ENCODE measurements around the gene RASSF4. TPM values are rescaled to one million over a fixed set of nuclear protein-coding genes. Genes with fewer than 3 reads are reported as not detected.

Gene RASSF4
- polyA plus RNA-seq, 4 donors: 16.1 to 136 (median 51.8) TPM

GRCh38 chr10:44994752-44995530 lies 35.3 kb downstream of the RASSF4 start:
- Histone ChIP-seq H3K9me3 (ENCODE audit: control insufficient read depth in 2 of 2, insufficient read depth in 1 of 2, low read depth in 1 of 2, low read length in 1 of 2) (no peaks in the 10 kb centered on the region), H3K4me1 (ENCODE audit: control insufficient read depth in 3 of 3, insufficient read depth in 2 of 3, low read depth in 1 of 3, low read length in 2 of 3) (peaks cover 0 to 21% (median 10%) of the 10 kb centered on the region in 3 donors), H3K27me3 (ENCODE audit: control insufficient read depth in 3 of 3, insufficient read depth in 3 of 3, low read length in 3 of 3) (no peaks in the 10 kb centered on the region), H3K27ac (ENCODE audit: low read depth in 1 of 3, low read length in 2 of 3) (peak overlapping the region in 1 of 3 donors; percentile 39), H3K4me3 (ENCODE audit: low read depth in 1 of 3, low read length in 3 of 3) (no peak overlapping the region), H3K36me3 (ENCODE audit: control insufficient read depth in 3 of 3, insufficient read depth in 2 of 3, low read depth in 1 of 3, low read length in 3 of 3) (peaks cover 0 to 39% (median 14%) of the 10 kb centered on the region in 3 donors)
- WGBS, 3 donors: 78 to 83% (median 79%) methylated on average over 9 of the region's 9 CpGs
- DNase-seq (no peak), FAIRE-seq (no peak)

GRCh38 chr10:44995581-44995913 lies 35.9 kb downstream of the RASSF4 start:
- no peaks in the 10 kb centered on the region for H3K9me3 ChIP-seq (ENCODE audit: control insufficient read depth in 2 of 2, insufficient read depth in 1 of 2, low read depth in 1 of 2, low read length in 1 of 2)
- no peak for DNase-seq
- peak overlapping the region in 2 of 3 donors; percentile 54 to 89 for H3K27ac ChIP-seq (ENCODE audit: low read depth in 1 of 3, low read length in 2 of 3)
- H3K4me3 ChIP-seq (ENCODE audit: low read depth in 1 of 3, low read length in 3 of 3): no peak overlapping the region
- H3K4me1 ChIP-seq (ENCODE audit: control insufficient read depth in 3 of 3, insufficient read depth in 2 of 3, low read depth in 1 of 3, low read length in 2 of 3): peaks cover 0 to 19% (median 10%) of the 10 kb centered on the region in 3 donors
- H3K27me3 ChIP-seq (ENCODE audit: control insufficient read depth in 3 of 3, insufficient read depth in 3 of 3, low read length in 3 of 3): no peaks in the 10 kb centered on the region
- peaks cover 0 to 39% (median 12%) of the 10 kb centered on the region in 3 donors for H3K36me3 ChIP-seq (ENCODE audit: control insufficient read depth in 3 of 3, insufficient read depth in 2 of 3, low read depth in 1 of 3, low read length in 3 of 3)
- FAIRE-seq: no peak
- WGBS, 3 donors: 37 to 55% (median 41%) methylated on average over 4 of the region's 4 CpGs

GRCh38 chr10:44995914-44996669 lies 36.5 kb downstream of the RASSF4 start:
- Histone ChIP-seq H3K27me3 (ENCODE audit: control insufficient read depth in 3 of 3, insufficient read depth in 3 of 3, low read length in 3 of 3) (no peaks in the 10 kb centered on the region), H3K4me3 (ENCODE audit: low read depth in 1 of 3, low read length in 3 of 3) (no peak overlapping the region), H3K27ac (ENCODE audit: low read depth in 1 of 3, low read length in 2 of 3) (peak overlapping the region in 2 of 3 donors; percentile 54 to 89), H3K4me1 (ENCODE audit: control insufficient read depth in 3 of 3, insufficient read depth in 2 of 3, low read depth in 1 of 3, low read length in 2 of 3) (peaks cover 0 to 17% (median 10%) of the 10 kb centered on the region in 3 donors), H3K36me3 (ENCODE audit: control insufficient read depth in 3 of 3, insufficient read depth in 2 of 3, low read depth in 1 of 3, low read length in 3 of 3) (peaks cover 0 to 36% (median 8%) of the 10 kb centered on the region in 3 donors), H3K9me3 (ENCODE audit: control insufficient read depth in 2 of 2, insufficient read depth in 1 of 2, low read depth in 1 of 2, low read length in 1 of 2) (no peaks in the 10 kb centered on the region)
- no peak for FAIRE-seq
- peak in 1 of 2 donors; percentile 31 for DNase-seq
- 34 to 48% (median 40%) methylated on average over 9 of the region's 9 CpGs for WGBS, 3 donors

GRCh38 chr10:44997105-44997748 lies 37.6 kb downstream of the RASSF4 start:
- H3K36me3 ChIP-seq (ENCODE audit: control insufficient read depth in 3 of 3, insufficient read depth in 2 of 3, low read depth in 1 of 3, low read length in 3 of 3): peaks cover 0 to 28% (median 3%) of the 10 kb centered on the region in 3 donors
- no peak for FAIRE-seq
- no peak for DNase-seq
- H3K9me3 ChIP-seq (ENCODE audit: control insufficient read depth in 2 of 2, insufficient read depth in 1 of 2, low read depth in 1 of 2, low read length in 1 of 2): no peaks in the 10 kb centered on the region
- 90 to 93% (median 93%) methylated on average over 6 of the region's 6 CpGs for WGBS, 3 donors
- H3K27ac ChIP-seq (ENCODE audit: low read depth in 1 of 3, low read length in 2 of 3): peak overlapping the region in 2 of 3 donors; percentile 54 to 89
- H3K4me1 ChIP-seq (ENCODE audit: control insufficient read depth in 3 of 3, insufficient read depth in 2 of 3, low read depth in 1 of 3, low read length in 2 of 3): peaks cover 0 to 19% (median 10%) of the 10 kb centered on the region in 3 donors
- H3K4me3 ChIP-seq (ENCODE audit: low read depth in 1 of 3, low read length in 3 of 3): no peak overlapping the region
- H3K27me3 ChIP-seq (ENCODE audit: control insufficient read depth in 3 of 3, insufficient read depth in 3 of 3, low read length in 3 of 3): no peaks in the 10 kb centered on the region

GRCh38 chr10:44998146-44998631 lies 38.6 kb downstream of the RASSF4 start:
- Histone ChIP-seq H3K27me3 (ENCODE audit: control insufficient read depth in 3 of 3, insufficient read depth in 3 of 3, low read length in 3 of 3) (no peaks in the 10 kb centered on the region), H3K4me1 (ENCODE audit: control insufficient read depth in 3 of 3, insufficient read depth in 2 of 3, low read depth in 1 of 3, low read length in 2 of 3) (peaks cover 0 to 23% (median 10%) of the 10 kb centered on the region in 3 donors), H3K36me3 (ENCODE audit: control insufficient read depth in 3 of 3, insufficient read depth in 2 of 3, low read depth in 1 of 3, low read length in 3 of 3) (peaks cover 0 to 19% (median 2%) of the 10 kb centered on the region in 3 donors), H3K4me3 (ENCODE audit: low read depth in 1 of 3, low read length in 3 of 3) (no peak overlapping the region), H3K9me3 (ENCODE audit: control insufficient read depth in 2 of 2, insufficient read depth in 1 of 2, low read depth in 1 of 2, low read length in 1 of 2) (peaks cover 0 to under 1% of the 10 kb centered on the region in 2 donors), H3K27ac (ENCODE audit: low read depth in 1 of 3, low read length in 2 of 3) (peak overlapping the region in 1 of 3 donors; percentile 43)
- FAIRE-seq (no peak), DNase-seq (no peak)
- 77 to 83% (median 82%) methylated on average over 6 of the region's 6 CpGs for WGBS, 3 donors

GRCh38 chr10:45000138-45000751 lies 40.6 kb downstream of the RASSF4 start:
- H3K4me1 ChIP-seq (ENCODE audit: control insufficient read depth in 3 of 3, insufficient read depth in 2 of 3, low read depth in 1 of 3, low read length in 2 of 3): peaks cover 0 to 23% (median 13%) of the 10 kb centered on the region in 3 donors
- H3K4me3 ChIP-seq (ENCODE audit: low read depth in 1 of 3, low read length in 3 of 3): peak overlapping the region; percentile 54 to 72 (median 66)
- H3K9me3 ChIP-seq (ENCODE audit: control insufficient read depth in 2 of 2, insufficient read depth in 1 of 2, low read depth in 1 of 2, low read length in 1 of 2): peaks cover 0 to 7% of the 10 kb centered on the region in 2 donors
- no peak for FAIRE-seq
- DNase-seq: peak; percentile 79 to 84
- H3K27ac ChIP-seq (ENCODE audit: low read depth in 1 of 3, low read length in 2 of 3): peak overlapping the region; percentile 91 to 93 (median 92)
- 13 to 26% (median 23%) methylated on average over 12 of the region's 12 CpGs for WGBS, 3 donors
- peaks cover 0 to 6% (median 2%) of the 10 kb centered on the region in 3 donors for H3K36me3 ChIP-seq (ENCODE audit: control insufficient read depth in 3 of 3, insufficient read depth in 2 of 3, low read depth in 1 of 3, low read length in 3 of 3)
- no peaks in the 10 kb centered on the region for H3K27me3 ChIP-seq (ENCODE audit: control insufficient read depth in 3 of 3, insufficient read depth in 3 of 3, low read length in 3 of 3)

GRCh38 chr10:45000752-45001380 lies 41.3 kb downstream of the RASSF4 start, which contains the start of gene ZNF22:
Gene ZNF22, plus strand, starts transcription at chr10:45000923. Its CDS starts 2,446 bp downstream, at chr10:45003369.
- no peaks in the 10 kb centered on the region for H3K27me3 ChIP-seq (ENCODE audit: control insufficient read depth in 3 of 3, insufficient read depth in 3 of 3, low read length in 3 of 3)
- FAIRE-seq: no peak
- peak within 1 kb of the TSS; percentile 91 to 93 (median 92) for H3K27ac ChIP-seq (ENCODE audit: low read depth in 1 of 3, low read length in 2 of 3)
- peaks cover 0 to 6% (median 2%) of the 10 kb centered on the region in 3 donors for H3K36me3 ChIP-seq (ENCODE audit: control insufficient read depth in 3 of 3, insufficient read depth in 2 of 3, low read depth in 1 of 3, low read length in 3 of 3)
- peak; percentile 69 to 91 for DNase-seq
- peak within 1 kb of the TSS; percentile 66 to 72 (median 69) for H3K4me3 ChIP-seq (ENCODE audit: low read depth in 1 of 3, low read length in 3 of 3)
- peaks cover 0 to 7% of the 10 kb centered on the region in 2 donors for H3K9me3 ChIP-seq (ENCODE audit: control insufficient read depth in 2 of 2, insufficient read depth in 1 of 2, low read depth in 1 of 2, low read length in 1 of 2)
- WGBS, 3 donors: 0 to 1% (median 0%) methylated on average over 41 to 79 of the region's 79 CpGs
- peaks cover 0 to 20% (median 13%) of the 10 kb centered on the region in 3 donors for H3K4me1 ChIP-seq (ENCODE audit: control insufficient read depth in 3 of 3, insufficient read depth in 2 of 3, low read depth in 1 of 3, low read length in 2 of 3)

Data from small intestine (tissue), 7 donors.